ENCODE measurements around the gene FAM177A1. TPM values are rescaled to one million over a fixed set of nuclear protein-coding genes. Genes with fewer than 3 reads are reported as not detected.
"Not testable (repeated sequence)": the region's sequence is repeated elsewhere in the genome, so short reads cannot be mapped to it uniquely, and the experiment has no call there.

FAM177A1 gene
- polyA plus RNA-seq, 2 donors, result 42.6 to 43.0 TPM

DNA sequence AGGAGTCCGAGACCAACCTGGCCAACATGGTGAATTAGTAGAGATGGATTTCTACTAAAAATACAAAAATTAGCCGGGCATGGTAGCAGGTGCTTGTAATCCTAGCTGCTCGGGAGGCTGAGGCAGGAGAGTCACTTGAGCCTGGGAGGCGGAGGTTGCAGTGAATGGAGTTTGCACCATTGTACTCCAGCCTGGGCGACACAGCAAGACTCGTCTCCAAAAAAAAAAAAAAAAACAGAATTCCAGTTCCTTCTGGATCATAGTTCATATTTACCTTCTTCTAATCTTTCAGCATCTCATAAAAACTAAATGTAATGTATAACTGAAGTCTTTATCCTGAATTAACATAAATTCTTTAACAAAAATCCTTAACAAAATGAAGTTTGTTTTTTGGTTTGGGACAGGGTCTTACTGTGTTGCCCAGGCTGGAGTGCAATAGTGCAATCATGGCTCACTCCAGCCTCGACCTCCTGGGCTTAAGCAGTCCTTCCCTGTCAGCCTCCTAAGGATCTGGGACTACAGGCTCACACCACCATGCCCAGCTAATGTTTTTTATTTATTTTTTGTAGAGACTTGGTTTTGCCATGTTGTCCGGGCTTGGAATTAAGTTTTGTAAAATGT is 37.6 kb downstream of the FAM177A1 start:
- Histone ChIP-seq H3K27me3 (ENCODE audit: control insufficient read depth in 1 of 2, insufficient read depth in 2 of 2, low read length in 2 of 2) (no peaks in the 10 kb centered on the region), H3K4me1 (ENCODE audit: control insufficient read depth in 2 of 2, insufficient read depth in 2 of 2, low read length in 1 of 2) (no peaks in the 10 kb centered on the region), H3K9me3 (ENCODE audit: control insufficient read depth in 2 of 2, insufficient read depth in 1 of 2, low read depth in 1 of 2, low read length in 1 of 2) (no peaks in the 10 kb centered on the region), H3K4me3 (ENCODE audit: low read depth in 1 of 2, low read length in 2 of 2) (no peak overlapping the region), H3K27ac (ENCODE audit: low read depth in 2 of 2, low read length in 1 of 2) (no peak overlapping the region), H3K36me3 (ENCODE audit: control insufficient read depth in 2 of 2, insufficient read depth in 2 of 2, low read length in 1 of 2) (no peaks in the 10 kb centered on the region)
- WGBS, 2 donors, result 90 to 96% methylated on average over 8 of the region's 8 CpGs

DNA sequence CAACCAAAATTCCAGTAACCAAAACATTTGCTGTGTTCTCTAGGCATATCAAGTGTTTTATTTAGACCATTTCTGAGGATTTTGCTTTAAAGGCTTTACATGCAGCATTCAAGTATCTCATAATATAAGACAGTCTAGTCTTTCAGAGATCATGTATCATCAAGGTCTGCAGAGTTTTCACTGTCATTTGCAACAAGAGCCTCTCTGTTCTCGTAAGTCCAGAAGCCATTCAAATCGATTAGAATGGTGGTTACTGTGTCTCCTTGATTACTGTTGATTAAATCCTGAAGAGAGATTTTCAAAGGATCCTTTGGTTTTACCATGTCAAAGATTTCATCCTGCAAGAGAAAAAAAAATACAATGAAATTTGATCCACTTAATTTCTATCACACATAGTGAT is 39.4 kb downstream of the FAM177A1 start:
- H3K27me3 ChIP-seq (ENCODE audit: control insufficient read depth in 1 of 2, insufficient read depth in 2 of 2, low read length in 2 of 2), result no peaks in the 10 kb centered on the region
- 84 to 92% methylated on average over 2 of the region's 2 CpGs for WGBS, 2 donors
- H3K4me1 ChIP-seq (ENCODE audit: control insufficient read depth in 2 of 2, insufficient read depth in 2 of 2, low read length in 1 of 2), result no peaks in the 10 kb centered on the region
- H3K9me3 ChIP-seq (ENCODE audit: control insufficient read depth in 2 of 2, insufficient read depth in 1 of 2, low read depth in 1 of 2, low read length in 1 of 2), result no peaks in the 10 kb centered on the region
- H3K36me3 ChIP-seq (ENCODE audit: control insufficient read depth in 2 of 2, insufficient read depth in 2 of 2, low read length in 1 of 2), result no peaks in the 10 kb centered on the region
- no peak overlapping the region for H3K27ac ChIP-seq (ENCODE audit: low read depth in 2 of 2, low read length in 1 of 2)
- no peak overlapping the region for H3K4me3 ChIP-seq (ENCODE audit: low read depth in 1 of 2, low read length in 2 of 2)

DNA sequence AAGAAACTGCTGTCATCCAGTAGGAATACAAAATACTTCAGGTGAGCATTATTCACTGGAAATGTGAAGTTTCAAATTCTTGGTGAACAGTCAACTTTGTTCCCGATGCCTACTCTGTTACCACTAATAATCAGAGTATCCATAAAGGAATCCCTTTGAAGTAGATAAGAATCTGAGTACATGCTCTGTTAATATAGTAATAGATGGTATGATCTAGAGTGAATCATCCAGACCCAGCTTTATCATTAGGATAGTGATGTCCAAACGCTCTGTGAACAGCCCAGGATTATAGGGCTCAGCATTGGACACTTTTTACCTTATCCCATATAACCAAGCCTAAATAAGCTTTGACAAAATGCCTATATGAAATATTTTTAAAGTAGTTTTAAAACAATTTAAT is 42.4 kb downstream of the FAM177A1 start:
- WGBS, 2 donors, result 93 to 94% methylated on average over 2 of the region's 2 CpGs
- Histone ChIP-seq H3K36me3 (ENCODE audit: control insufficient read depth in 2 of 2, insufficient read depth in 2 of 2, low read length in 1 of 2) (no peaks in the 10 kb centered on the region), H3K4me3 (ENCODE audit: low read depth in 1 of 2, low read length in 2 of 2) (no peak overlapping the region), H3K9me3 (ENCODE audit: control insufficient read depth in 2 of 2, insufficient read depth in 1 of 2, low read depth in 1 of 2, low read length in 1 of 2) (no peaks in the 10 kb centered on the region), H3K4me1 (ENCODE audit: control insufficient read depth in 2 of 2, insufficient read depth in 2 of 2, low read length in 1 of 2) (no peaks in the 10 kb centered on the region), H3K27me3 (ENCODE audit: control insufficient read depth in 1 of 2, insufficient read depth in 2 of 2, low read length in 2 of 2) (no peaks in the 10 kb centered on the region), H3K27ac (ENCODE audit: low read depth in 2 of 2, low read length in 1 of 2) (no peak overlapping the region)

- H3K9me3 ChIP-seq (ENCODE audit: control insufficient read depth in 2 of 2, insufficient read depth in 1 of 2, low read depth in 1 of 2, low read length in 1 of 2); H3K4me1 ChIP-seq (ENCODE audit: control insufficient read depth in 2 of 2, insufficient read depth in 2 of 2, low read length in 1 of 2); H3K27ac ChIP-seq (ENCODE audit: low read depth in 2 of 2, low read length in 1 of 2); H3K36me3 ChIP-seq (ENCODE audit: control insufficient read depth in 2 of 2, insufficient read depth in 2 of 2, low read length in 1 of 2); H3K27me3 ChIP-seq (ENCODE audit: control insufficient read depth in 1 of 2, insufficient read depth in 2 of 2, low read length in 2 of 2); H3K4me3 ChIP-seq (ENCODE audit: low read depth in 1 of 2, low read length in 2 of 2): not testable (repeated sequence)
- WGBS, 2 donors, result 97 to 98% methylated on average over 6 of the region's 6 CpGs
These were observed 48.6 kb downstream of the FAM177A1 start for GRCh38 chr14:35094645-35095044.

DNA sequence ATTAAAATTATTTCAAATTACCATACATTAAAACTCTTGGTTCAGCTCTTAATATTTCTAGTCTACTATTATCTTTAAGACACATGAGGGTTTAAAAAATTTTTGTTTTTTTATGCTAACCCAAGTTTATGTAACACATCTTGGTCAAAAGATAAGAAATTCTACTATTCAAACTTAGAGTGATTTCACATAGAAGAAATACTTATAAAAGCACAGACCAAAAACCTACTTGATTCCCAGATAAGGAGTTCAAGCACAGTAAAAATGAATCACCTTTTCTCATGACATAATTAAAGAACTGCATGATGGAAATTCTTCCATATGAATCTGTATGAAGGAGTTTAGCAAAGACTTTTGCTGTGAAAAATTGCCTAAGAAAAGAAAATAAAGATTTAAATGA is 61.8 kb downstream of the FAM177A1 start:
- no peak overlapping the region for H3K27ac ChIP-seq (ENCODE audit: low read depth in 2 of 2, low read length in 1 of 2)
- no peaks in the 10 kb centered on the region for H3K27me3 ChIP-seq (ENCODE audit: control insufficient read depth in 1 of 2, insufficient read depth in 2 of 2, low read length in 2 of 2)
- H3K4me1 ChIP-seq (ENCODE audit: control insufficient read depth in 2 of 2, insufficient read depth in 2 of 2, low read length in 1 of 2), result no peaks in the 10 kb centered on the region
- H3K9me3 ChIP-seq (ENCODE audit: control insufficient read depth in 2 of 2, insufficient read depth in 1 of 2, low read depth in 1 of 2, low read length in 1 of 2), result no peaks in the 10 kb centered on the region
- H3K4me3 ChIP-seq (ENCODE audit: low read depth in 1 of 2, low read length in 2 of 2), result no peak overlapping the region
- H3K36me3 ChIP-seq (ENCODE audit: control insufficient read depth in 2 of 2, insufficient read depth in 2 of 2, low read length in 1 of 2), result peaks cover 0 to 3% of the 10 kb centered on the region in 2 donors

- Histone ChIP-seq H3K4me1 (ENCODE audit: control insufficient read depth in 2 of 2, insufficient read depth in 2 of 2, low read length in 1 of 2) (no peaks in the 10 kb centered on the region), H3K4me3 (ENCODE audit: low read depth in 1 of 2, low read length in 2 of 2) (no peak overlapping the region), H3K27me3 (ENCODE audit: control insufficient read depth in 1 of 2, insufficient read depth in 2 of 2, low read length in 2 of 2) (no peaks in the 10 kb centered on the region), H3K36me3 (ENCODE audit: control insufficient read depth in 2 of 2, insufficient read depth in 2 of 2, low read length in 1 of 2) (peaks cover 0 to 3% of the 10 kb centered on the region in 2 donors), H3K27ac (ENCODE audit: low read depth in 2 of 2, low read length in 1 of 2) (no peak overlapping the region), H3K9me3 (ENCODE audit: control insufficient read depth in 2 of 2, insufficient read depth in 1 of 2, low read depth in 1 of 2, low read length in 1 of 2) (no peaks in the 10 kb centered on the region)
- 86 to 87% methylated on average over 2 of the region's 2 CpGs for WGBS, 2 donors
These were observed 66.6 kb downstream of the FAM177A1 start for GRCh38 chr14:35112641-35113040.

- Histone ChIP-seq H3K27me3 (ENCODE audit: control insufficient read depth in 1 of 2, insufficient read depth in 2 of 2, low read length in 2 of 2) (no peaks in the 10 kb centered on the region), H3K36me3 (ENCODE audit: control insufficient read depth in 2 of 2, insufficient read depth in 2 of 2, low read length in 1 of 2) (peaks cover 0 to 3% of the 10 kb centered on the region in 2 donors), H3K4me1 (ENCODE audit: control insufficient read depth in 2 of 2, insufficient read depth in 2 of 2, low read length in 1 of 2) (no peaks in the 10 kb centered on the region), H3K9me3 (ENCODE audit: control insufficient read depth in 2 of 2, insufficient read depth in 1 of 2, low read depth in 1 of 2, low read length in 1 of 2) (no peaks in the 10 kb centered on the region), H3K4me3 (ENCODE audit: low read depth in 1 of 2, low read length in 2 of 2) (no peak overlapping the region), H3K27ac (ENCODE audit: low read depth in 2 of 2, low read length in 1 of 2) (no peak overlapping the region)
- 95% methylated on average over 4 of the region's 4 CpGs for WGBS, 2 donors
These were observed 67.4 kb downstream of the FAM177A1 start for GRCh38 chr14:35113308-35113950.

GRCh38 chr14:35114036-35114435 is 68.0 kb downstream of the FAM177A1 start:
- no peaks in the 10 kb centered on the region for H3K27me3 ChIP-seq (ENCODE audit: control insufficient read depth in 1 of 2, insufficient read depth in 2 of 2, low read length in 2 of 2)
- H3K9me3 ChIP-seq (ENCODE audit: control insufficient read depth in 2 of 2, insufficient read depth in 1 of 2, low read depth in 1 of 2, low read length in 1 of 2), result no peaks in the 10 kb centered on the region
- WGBS, 2 donors, result 68 to 79% methylated on average over 2 of the region's 2 CpGs
- H3K36me3 ChIP-seq (ENCODE audit: control insufficient read depth in 2 of 2, insufficient read depth in 2 of 2, low read length in 1 of 2), result peaks cover 0 to 3% of the 10 kb centered on the region in 2 donors
- H3K4me1 ChIP-seq (ENCODE audit: control insufficient read depth in 2 of 2, insufficient read depth in 2 of 2, low read length in 1 of 2), result no peaks in the 10 kb centered on the region
- no peak overlapping the region for H3K27ac ChIP-seq (ENCODE audit: low read depth in 2 of 2, low read length in 1 of 2)
- no peak overlapping the region for H3K4me3 ChIP-seq (ENCODE audit: low read depth in 1 of 2, low read length in 2 of 2)

GRCh38 chr14:35116242-35116641 is 70.2 kb downstream of the FAM177A1 start:
- Histone ChIP-seq H3K4me3 (ENCODE audit: low read depth in 1 of 2, low read length in 2 of 2) (no peak overlapping the region), H3K27me3 (ENCODE audit: control insufficient read depth in 1 of 2, insufficient read depth in 2 of 2, low read length in 2 of 2) (no peaks in the 10 kb centered on the region), H3K36me3 (ENCODE audit: control insufficient read depth in 2 of 2, insufficient read depth in 2 of 2, low read length in 1 of 2) (no peaks in the 10 kb centered on the region), H3K27ac (ENCODE audit: low read depth in 2 of 2, low read length in 1 of 2) (no peak overlapping the region), H3K4me1 (ENCODE audit: control insufficient read depth in 2 of 2, insufficient read depth in 2 of 2, low read length in 1 of 2) (no peaks in the 10 kb centered on the region), H3K9me3 (ENCODE audit: control insufficient read depth in 2 of 2, insufficient read depth in 1 of 2, low read depth in 1 of 2, low read length in 1 of 2) (no peaks in the 10 kb centered on the region)
- WGBS, 2 donors, result 97% methylated on average over 4 of the region's 4 CpGs

DNA sequence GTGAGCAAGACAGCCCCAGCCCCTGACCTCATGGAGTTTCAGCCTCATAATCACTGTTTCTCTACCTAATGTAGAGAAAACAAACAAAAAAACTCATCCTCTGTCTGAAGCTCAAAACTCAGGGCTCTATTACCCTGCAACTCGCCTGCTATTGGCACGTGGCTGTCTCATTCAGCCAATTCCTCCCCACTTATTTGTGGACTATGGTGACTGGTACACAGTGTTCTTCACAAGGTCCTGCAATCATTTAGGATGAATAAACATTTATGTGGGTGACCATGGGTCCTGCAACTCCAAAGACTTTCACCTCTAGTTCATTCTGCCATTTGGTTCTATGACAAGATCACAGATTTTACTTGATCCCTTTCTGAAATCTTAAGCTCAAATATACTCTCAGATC is 71.0 kb downstream of the FAM177A1 start:
- WGBS, 2 donors, result 82 to 95% methylated on average over 2 of the region's 2 CpGs
- Histone ChIP-seq H3K36me3 (ENCODE audit: control insufficient read depth in 2 of 2, insufficient read depth in 2 of 2, low read length in 1 of 2) (no peaks in the 10 kb centered on the region), H3K27ac (ENCODE audit: low read depth in 2 of 2, low read length in 1 of 2) (no peak overlapping the region), H3K4me1 (ENCODE audit: control insufficient read depth in 2 of 2, insufficient read depth in 2 of 2, low read length in 1 of 2) (no peaks in the 10 kb centered on the region), H3K9me3 (ENCODE audit: control insufficient read depth in 2 of 2, insufficient read depth in 1 of 2, low read depth in 1 of 2, low read length in 1 of 2) (no peaks in the 10 kb centered on the region), H3K4me3 (ENCODE audit: low read depth in 1 of 2, low read length in 2 of 2) (no peak overlapping the region), H3K27me3 (ENCODE audit: control insufficient read depth in 1 of 2, insufficient read depth in 2 of 2, low read length in 2 of 2) (no peaks in the 10 kb centered on the region)
